WTC11 (cell line): ENCODE measurements around the gene TRPM8. TPM values are rescaled to one million over a fixed set of nuclear protein-coding genes. Genes with fewer than 3 reads are reported as not detected.
A peak's percentile ranks its signal among the peaks of the same experiment; 100 is the strongest.
"Not testable (repeated sequence)": the region's sequence is repeated elsewhere in the genome, so short reads cannot be mapped to it uniquely, and the experiment has no call there.

ENCODE experiments used
- ATAC-seq: fragments of 200-7000 bp; cut with Tn5 transposase; 2 replicates; pipeline ENCODE4 v1.10.0; 2021; ENCODE audit warnings: mild to moderate bottlenecking, moderate library complexity
- CTCF ChIA-PET: fragments of 300-600 bp; sonication (Branson Sonifier 250); formaldehyde crosslinking; loops from one replicate; lab custom pipeline; 2021; ENCODE audit warnings: antibody characterized with exemption; lab: Charles Lee
- POLR2A ChIA-PET: fragments of 350-600 bp; sonication (Branson Sonifier 250); formaldehyde crosslinking; loops from one replicate; lab custom pipeline; 2021; ENCODE audit warnings: antibody characterized with exemption; lab: Charles Lee
- DNase-seq: peaks from one replicate; pipeline ENCODE4 v3.0.0; 2021; ENCODE audit warnings: low spot score
- H3K27ac Mint-ChIP-seq: 2 replicates; pipeline ENCODE4 v1.8.0; 2021; ENCODE audit warnings: mixed read lengths
- H3K27me3 Mint-ChIP-seq: 2 replicates; pipeline ENCODE4 v1.8.0; 2021; ENCODE audit warnings: low read depth, mild to moderate bottlenecking, moderate library complexity, mixed read lengths
- H3K36me3 Mint-ChIP-seq: 2 replicates; pipeline ENCODE4 v1.8.0; 2021; ENCODE audit warnings: mixed read lengths
- H3K4me1 Mint-ChIP-seq: 2 replicates; pipeline ENCODE4 v1.8.0; 2022; ENCODE audit warnings: mixed read lengths
- H3K4me3 Mint-ChIP-seq: 2 replicates; pipeline ENCODE4 v1.8.0; 2021; ENCODE audit warnings: mild to moderate bottlenecking, moderate library complexity, mixed read lengths
- H3K9me3 Mint-ChIP-seq: 2 replicates; pipeline ENCODE4 v1.8.0; 2021; ENCODE audit warnings: mixed read lengths
- ATF3 ChIP-seq: sonication (generic); formaldehyde crosslinking; conservative IDR thresholded peaks from 2 replicates; pipeline ENCODE4 v1.8.1; 2022; ENCODE audit warnings: mild to moderate bottlenecking, missing genetic modification reagents
- ATF6 ChIP-seq: sonication (generic); formaldehyde crosslinking; IDR thresholded peaks from 2 replicates; pipeline ENCODE4 v1.8.1; 2023; ENCODE audit warnings: mild to moderate bottlenecking, missing genetic modification reagents
- CTCF ChIP-seq: fragments of 200-600 bp; IDR thresholded peaks from 2 replicates; pipeline ENCODE4 v1.8.0; 2022; ENCODE audit warnings: antibody characterized with exemption
- ELF4 ChIP-seq: sonication (generic); formaldehyde crosslinking; IDR thresholded peaks from 2 replicates; pipeline ENCODE4 v1.8.1; 2022; ENCODE audit warnings: low read depth, mild to moderate bottlenecking, moderate library complexity, missing genetic modification reagents
- GABPB1 ChIP-seq: sonication (generic); formaldehyde crosslinking; IDR thresholded peaks from 2 replicates; pipeline ENCODE4 v1.8.1; 2023; ENCODE audit warnings: mild to moderate bottlenecking, missing genetic modification reagents
- HMGA2 ChIP-seq: fragments of 250-450 bp; sonication (Bioruptor Pico); IDR thresholded peaks from 2 replicates; pipeline ENCODE4 v1.4.0; 2021; ENCODE audit warnings: mild to moderate bottlenecking, moderate library complexity
- JAZF1 ChIP-seq: fragments of 250-450 bp; sonication (Bioruptor Pico); IDR thresholded peaks from 2 replicates; pipeline ENCODE4 v1.9.0; 2021; ENCODE audit warnings: moderate library complexity, mild to moderate bottlenecking, inconsistent platforms
- MAX ChIP-seq: sonication (generic); formaldehyde crosslinking; IDR thresholded peaks from 2 replicates; pipeline ENCODE4 v1.8.0; 2022; ENCODE audit warnings: mild to moderate bottlenecking, missing genetic modification reagents
- NR3C1 ChIP-seq: sonication (generic); formaldehyde crosslinking; conservative IDR thresholded peaks from 2 replicates; pipeline ENCODE4 v1.8.1; 2023; ENCODE audit warnings: low read depth, mild to moderate bottlenecking, missing genetic modification reagents
- SMAD3 ChIP-seq: sonication (generic); formaldehyde crosslinking; IDR thresholded peaks from 2 replicates; pipeline ENCODE4 v1.8.0; 2022; ENCODE audit warnings: missing genetic modification reagents, mild to moderate bottlenecking, borderline replicate concordance
- TEAD4 ChIP-seq: sonication (generic); formaldehyde crosslinking; IDR thresholded peaks from 2 replicates; pipeline ENCODE4 v1.8.0; 2022; ENCODE audit warnings: mild to moderate bottlenecking, missing genetic modification reagents
- ZBTB21 ChIP-seq: sonication (generic); formaldehyde crosslinking; IDR thresholded peaks from 2 replicates; pipeline ENCODE4 v1.8.1; 2023; ENCODE audit warnings: mild to moderate bottlenecking, missing genetic modification reagents, borderline replicate concordance
- ZNF121 ChIP-seq: sonication (generic); formaldehyde crosslinking; IDR thresholded peaks from 2 replicates; pipeline ENCODE4 v1.8.0; 2023; ENCODE audit warnings: missing genetic modification reagents
- ZNF317 ChIP-seq: sonication (generic); formaldehyde crosslinking; IDR thresholded peaks from 2 replicates; pipeline ENCODE4 v1.8.1; 2023; ENCODE audit warnings: low read depth, mild to moderate bottlenecking, moderate library complexity, missing genetic modification reagents, borderline replicate concordance
- total RNA-seq: library from RNA; stranded (reverse); gene quantifications from 3 replicates; pipeline ENCODE4 v1.2.3, GENCODE V29; 2021
- TF ChIP-seq, protein P1 (sequence below): fragments of 250-450 bp; sonication (Bioruptor Pico); IDR thresholded peaks from 2 replicates; pipeline ENCODE4 v1.8.0; 2021; ENCODE audit warnings: mild to moderate bottlenecking
- TF ChIP-seq, protein P2 (sequence below): sonication (generic); formaldehyde crosslinking; IDR thresholded peaks from 2 replicates; pipeline ENCODE4 v1.8.0; 2022; ENCODE audit warnings: mild to moderate bottlenecking, missing genetic modification reagents
- TF ChIP-seq, protein P3 (sequence below): sonication (generic); formaldehyde crosslinking; IDR thresholded peaks from 2 replicates; pipeline ENCODE4 v1.8.0; 2022; ENCODE audit warnings: mild to moderate bottlenecking, missing genetic modification reagents
- TF ChIP-seq, protein P4 (sequence below): fragments of 250-450 bp; sonication (Bioruptor Pico); IDR thresholded peaks from 2 replicates; pipeline ENCODE4 v2.1.2; 2022; ENCODE audit warnings: mild to moderate bottlenecking, moderate library complexity
- TF ChIP-seq, protein P5 (sequence below): sonication (generic); formaldehyde crosslinking; IDR thresholded peaks from 2 replicates; pipeline ENCODE4 v1.8.0; 2023; ENCODE audit warnings: missing genetic modification reagents

The TRPM8 gene
- total RNA-seq, 1 experiment from 2014 or later: 0.26 TPM

GRCh38 chr2:233965032-233965603 lies 47.9 kb downstream of the TRPM8 start:
- TF ChIP-seq, protein P1, sequence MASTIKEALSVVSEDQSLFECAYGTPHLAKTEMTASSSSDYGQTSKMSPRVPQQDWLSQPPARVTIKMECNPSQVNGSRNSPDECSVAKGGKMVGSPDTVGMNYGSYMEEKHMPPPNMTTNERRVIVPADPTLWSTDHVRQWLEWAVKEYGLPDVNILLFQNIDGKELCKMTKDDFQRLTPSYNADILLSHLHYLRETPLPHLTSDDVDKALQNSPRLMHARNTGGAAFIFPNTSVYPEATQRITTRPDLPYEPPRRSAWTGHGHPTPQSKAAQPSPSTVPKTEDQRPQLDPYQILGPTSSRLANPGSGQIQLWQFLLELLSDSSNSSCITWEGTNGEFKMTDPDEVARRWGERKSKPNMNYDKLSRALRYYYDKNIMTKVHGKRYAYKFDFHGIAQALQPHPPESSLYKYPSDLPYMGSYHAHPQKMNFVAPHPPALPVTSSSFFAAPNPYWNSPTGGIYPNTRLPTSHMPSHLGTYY: no peak
- TF ChIP-seq, protein P2, sequence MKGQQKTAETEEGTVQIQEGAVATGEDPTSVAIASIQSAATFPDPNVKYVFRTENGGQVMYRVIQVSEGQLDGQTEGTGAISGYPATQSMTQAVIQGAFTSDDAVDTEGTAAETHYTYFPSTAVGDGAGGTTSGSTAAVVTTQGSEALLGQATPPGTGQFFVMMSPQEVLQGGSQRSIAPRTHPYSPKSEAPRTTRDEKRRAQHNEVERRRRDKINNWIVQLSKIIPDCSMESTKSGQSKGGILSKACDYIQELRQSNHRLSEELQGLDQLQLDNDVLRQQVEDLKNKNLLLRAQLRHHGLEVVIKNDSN: no peak
- TF ChIP-seq SMAD3 (CRISPR knock-in tag) (no peak), JAZF1 (CRISPR knock-in tag) (no peak), ELF4 (CRISPR knock-in tag) (no peak), ZNF121 (CRISPR knock-in tag) (no peak), ATF3 (CRISPR knock-in tag) (no peak), MAX (CRISPR knock-in tag) (no peak), ATF6 (CRISPR knock-in tag) (no peak), ZNF317 (no peak)
- TF ChIP-seq, protein P3, sequence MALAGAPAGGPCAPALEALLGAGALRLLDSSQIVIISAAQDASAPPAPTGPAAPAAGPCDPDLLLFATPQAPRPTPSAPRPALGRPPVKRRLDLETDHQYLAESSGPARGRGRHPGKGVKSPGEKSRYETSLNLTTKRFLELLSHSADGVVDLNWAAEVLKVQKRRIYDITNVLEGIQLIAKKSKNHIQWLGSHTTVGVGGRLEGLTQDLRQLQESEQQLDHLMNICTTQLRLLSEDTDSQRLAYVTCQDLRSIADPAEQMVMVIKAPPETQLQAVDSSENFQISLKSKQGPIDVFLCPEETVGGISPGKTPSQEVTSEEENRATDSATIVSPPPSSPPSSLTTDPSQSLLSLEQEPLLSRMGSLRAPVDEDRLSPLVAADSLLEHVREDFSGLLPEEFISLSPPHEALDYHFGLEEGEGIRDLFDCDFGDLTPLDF (CRISPR knock-in tag): no peak
- TF ChIP-seq, protein P4, sequence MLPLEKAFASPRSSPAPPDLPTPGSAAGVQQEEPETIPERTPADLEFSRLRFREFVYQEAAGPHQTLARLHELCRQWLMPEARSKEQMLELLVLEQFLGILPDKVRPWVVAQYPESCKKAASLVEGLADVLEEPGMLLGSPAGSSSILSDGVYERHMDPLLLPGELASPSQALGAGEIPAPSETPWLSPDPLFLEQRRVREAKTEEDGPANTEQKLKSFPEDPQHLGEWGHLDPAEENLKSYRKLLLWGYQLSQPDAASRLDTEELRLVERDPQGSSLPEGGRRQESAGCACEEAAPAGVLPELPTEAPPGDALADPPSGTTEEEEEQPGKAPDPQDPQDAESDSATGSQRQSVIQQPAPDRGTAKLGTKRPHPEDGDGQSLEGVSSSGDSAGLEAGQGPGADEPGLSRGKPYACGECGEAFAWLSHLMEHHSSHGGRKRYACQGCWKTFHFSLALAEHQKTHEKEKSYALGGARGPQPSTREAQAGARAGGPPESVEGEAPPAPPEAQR (CRISPR knock-in tag): no peak
- H3K4me1 Mint-ChIP-seq: no peaks in the 10 kb centered on the region
- H3K9me3 Mint-ChIP-seq: peaks cover 3% of the 10 kb centered on the region; the same call in 1 of the 2 replicates
- no peak for DNase-seq
- no peak overlapping the region for H3K4me3 Mint-ChIP-seq
- no peaks in the 10 kb centered on the region for H3K36me3 Mint-ChIP-seq
- H3K27me3 Mint-ChIP-seq: peaks cover 2% of the 10 kb centered on the region; the same call in 1 of the 2 replicates
- H3K27ac Mint-ChIP-seq: no peak overlapping the region
- CTCF ChIA-PET: interaction anchor here (0.6 kb wide), 1 partner anchor 44 kb away, joined by 5 read pairs; no protein-coding TSS in a partner anchor
- ATAC-seq: no peak
- POLR2A ChIA-PET: interaction anchor here (0.7 kb wide), 2 partner anchors 103 to 139 kb away, joined by 4 to 5 read pairs; no protein-coding TSS in a partner anchor

- H3K9me3 Mint-ChIP-seq, H3K27ac Mint-ChIP-seq, H3K36me3 Mint-ChIP-seq, H3K4me1 Mint-ChIP-seq, H3K4me3 Mint-ChIP-seq, DNase-seq, ATAC-seq, H3K27me3 Mint-ChIP-seq: not testable (repeated sequence)
- ChIA-PET CTCF (interaction anchor here (0.6 kb wide), 1 partner anchor 572 kb away, joined by 3 read pairs; no protein-coding TSS in a partner anchor), POLR2A (interaction anchor here (0.7 kb wide), 1 partner anchor 138 kb away, joined by 5 read pairs; no protein-coding TSS in a partner anchor)
- TF ChIP-seq GABPB1 (CRISPR knock-in tag): peak; percentile 94
Observed at GRCh38 chr2:233965646-233966045, 48.5 kb downstream of the TRPM8 start.

- CTCF ChIA-PET: interaction anchor here (0.6 kb wide), 1 partner anchor 571 kb away, joined by 3 read pairs; no protein-coding TSS in a partner anchor
- TF ChIP-seq NR3C1 (CRISPR knock-in tag) (no peak), TEAD4 (CRISPR knock-in tag) (no peak), HMGA2 (CRISPR knock-in tag) (no peak), CTCF (no peak), ZBTB21 (CRISPR knock-in tag) (no peak), GABPB1 (CRISPR knock-in tag) (no peak)
- TF ChIP-seq, protein P5, sequence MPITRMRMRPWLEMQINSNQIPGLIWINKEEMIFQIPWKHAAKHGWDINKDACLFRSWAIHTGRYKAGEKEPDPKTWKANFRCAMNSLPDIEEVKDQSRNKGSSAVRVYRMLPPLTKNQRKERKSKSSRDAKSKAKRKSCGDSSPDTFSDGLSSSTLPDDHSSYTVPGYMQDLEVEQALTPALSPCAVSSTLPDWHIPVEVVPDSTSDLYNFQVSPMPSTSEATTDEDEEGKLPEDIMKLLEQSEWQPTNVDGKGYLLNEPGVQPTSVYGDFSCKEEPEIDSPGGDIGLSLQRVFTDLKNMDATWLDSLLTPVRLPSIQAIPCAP (CRISPR knock-in tag): no peak
- TF ChIP-seq, protein P1: no peak
Observed at GRCh38 chr2:233966388-233966787, 49.2 kb downstream of the TRPM8 start.

More at GRCh38 chr2:233966388-233966787, 49.2 kb downstream of the TRPM8 start:
- Mint-ChIP-seq H3K9me3 (peaks cover 15% of the 10 kb centered on the region), H3K36me3 (peaks cover 3% of the 10 kb centered on the region), H3K27me3 (peaks cover 3% of the 10 kb centered on the region; the same call in 1 of the 2 replicates), H3K27ac (no peak overlapping the region), H3K4me3 (no peak overlapping the region), H3K4me1 (no peaks in the 10 kb centered on the region)
- POLR2A ChIA-PET: no interaction called here
- ATAC-seq: no peak
- no peak for DNase-seq
